SK-N-SH (cell line): ENCODE data around the gene BBC3. TPM values are rescaled to one million over a fixed set of nuclear protein-coding genes. Genes with fewer than 3 reads are reported as not detected.

Experiments used
- CTCF ChIA-PET: fragments of 300-600, 350-600 bp; formaldehyde crosslinking; extraction: SDS; loops from one replicate; lab custom pipeline; 2021; lab: Yijun Ruan, JAX
- POLR2A ChIA-PET: fragments of 350-600 bp; sonication (Branson Sonifier 250); formaldehyde crosslinking; extraction: SDS; loops from one replicate; lab custom pipeline; 2020; ENCODE audit warnings: antibody characterized with exemption, inconsistent platforms; lab: Yijun Ruan, JAX
- DNase-seq: peaks from one replicate; pipeline ENCODE4 v3.0.0; 2012
- H2AFZ ChIP-seq: fragments of 200-600 bp; sonication (generic); 2 replicates; pipeline ENCODE4 v1.8.1; 2016; ENCODE audit warnings: antibody characterized with exemption, mild to moderate bottlenecking, low read depth
- H3F3A ChIP-seq: fragments of 200-600 bp; sonication (generic); replicated peaks from 2 replicates; pipeline ENCODE3; 2016; ENCODE audit warnings: antibody characterized with exemption, mild to moderate bottlenecking; ENCODE audit not compliant: insufficient read depth
- H3K27ac ChIP-seq, 2 experiments: fragments of 200-500 bp in 1 of 2; fragments of 200-600 bp in 1 of 2; sonication (Bioruptor generic) in 1 of 2; sonication (generic), shearing (Covaris generic) in 1 of 2; 2 replicates each; pipeline versions ENCODE4 v1.5.1 to v1.6.1; 2014 to 2016; ENCODE audit warnings: low read depth in 2 of 2, inconsistent platforms in 1 of 2, low read length in 1 of 2, mild to moderate bottlenecking in 1 of 2, mixed read lengths in 1 of 2
- H3K27me3 ChIP-seq: fragments of 200-600 bp; sonication (generic), shearing (Covaris generic); 2 replicates; pipeline ENCODE4 v1.6.1; 2016; ENCODE audit warnings: mixed run types; ENCODE audit not compliant: insufficient read depth
- H3K36me3 ChIP-seq, 2 experiments: fragments of 200-500 bp in 1 of 2; fragments of 200-600 bp in 1 of 2; sonication (Bioruptor generic) in 1 of 2; sonication (generic) in 1 of 2; replicated peaks in 1 of 2; 2 replicates each; pipeline versions ENCODE3 to v1.5.1; 2014 to 2016; ENCODE audit warnings: low read length in 1 of 2, mild to moderate bottlenecking in 1 of 2; ENCODE audit not compliant: insufficient read depth in 2 of 2, control insufficient read depth in 1 of 2
- H3K4me1 ChIP-seq, 2 experiments: fragments of 200-500 bp in 1 of 2; fragments of 200-600 bp in 1 of 2; sonication (Bioruptor generic) in 1 of 2; sonication (generic), shearing (Covaris generic) in 1 of 2; 2 replicates each; pipeline versions ENCODE4 v1.5.1 to v1.6.1; 2014 to 2016; ENCODE audit warnings: low read depth in 1 of 2, low read length in 1 of 2, mixed run types in 1 of 2; ENCODE audit not compliant: insufficient read depth in 2 of 2, control insufficient read depth in 1 of 2
- H3K4me2 ChIP-seq: fragments of 200-600 bp; sonication (generic), shearing (Covaris generic); 2 replicates; pipeline ENCODE4 v1.6.1; 2017; ENCODE audit warnings: mixed run types
- H3K4me3 ChIP-seq, 2 experiments: fragments of 200-500 bp in 1 of 2; fragments of 200-600 bp in 1 of 2; sonication (Bioruptor generic) in 1 of 2; sonication (generic), shearing (Covaris generic) in 1 of 2; 2 replicates each; pipeline versions ENCODE4 v1.5.1 to v1.8.1; 2014 to 2016; ENCODE audit warnings: low read depth in 2 of 2, inconsistent platforms in 1 of 2, low read length in 1 of 2, mild to moderate bottlenecking in 1 of 2, mixed read lengths in 1 of 2, moderate library complexity in 1 of 2
- H3K79me2 ChIP-seq: fragments of 200-600 bp; sonication (generic); 2 replicates; pipeline ENCODE4 v1.8.1; 2017; ENCODE audit warnings: mild to moderate bottlenecking; ENCODE audit not compliant: insufficient read depth
- H3K9ac ChIP-seq: fragments of 200-600 bp; sonication (generic); 2 replicates; pipeline ENCODE4 v1.6.1; 2017; ENCODE audit warnings: mixed run types
- H3K9me2 ChIP-seq: fragments of 200-600 bp; sonication (generic); 2 replicates; pipeline ENCODE4 v1.6.1; 2017; ENCODE audit warnings: mixed run types
- H3K9me3 ChIP-seq: fragments of 200-600 bp; sonication (generic); 2 replicates; pipeline ENCODE4 v1.6.1; 2017; ENCODE audit warnings: mixed run types, mild to moderate bottlenecking, moderate library complexity
- H4K20me1 ChIP-seq: fragments of 200-600 bp; sonication (generic); 2 replicates; pipeline ENCODE4 v1.6.1; 2017; ENCODE audit warnings: mild to moderate bottlenecking, mixed run types; ENCODE audit not compliant: insufficient read depth
- FOXJ3 ChIP-seq: sonication (generic); formaldehyde crosslinking; IDR thresholded peaks from 2 replicates; pipeline ENCODE4 v1.5.1; 2020; ENCODE audit warnings: mild to moderate bottlenecking, missing genetic modification reagents
- GABPA ChIP-seq: IDR thresholded peaks from 2 replicates; pipeline ENCODE4 v1.4.0; 2012; ENCODE audit warnings: low read depth, mild to moderate bottlenecking
- GATA2 ChIP-seq: sonication (generic); formaldehyde crosslinking; IDR thresholded peaks from 2 replicates; pipeline ENCODE4 v1.5.0; 2020; ENCODE audit warnings: mild to moderate bottlenecking, missing genetic modification reagents
- MAX ChIP-seq: IDR thresholded peaks from 2 replicates; pipeline ENCODE4 v1.4.0; 2012; ENCODE audit warnings: low read depth
- MEF2A ChIP-seq: IDR thresholded peaks from 2 replicates; pipeline ENCODE4 v1.4.0; 2012; ENCODE audit warnings: low read depth, borderline replicate concordance
- POLR2AphosphoS5 ChIP-seq: IDR thresholded peaks from 2 replicates; pipeline ENCODE4 v1.6.1; 2012; ENCODE audit warnings: low read depth, low read length
- RAD21 ChIP-seq: IDR thresholded peaks from 2 replicates; pipeline ENCODE4 v1.6.1; 2012; ENCODE audit warnings: mild to moderate bottlenecking, low read length
- REST ChIP-seq: IDR thresholded peaks from 2 replicates; pipeline ENCODE4 v1.6.1; 2012; ENCODE audit warnings: mild to moderate bottlenecking, low read depth, low read length, moderate library complexity
- SMC3 ChIP-seq: IDR thresholded peaks from 2 replicates; pipeline ENCODE4 v1.6.1; 2012; ENCODE audit warnings: low read depth, low read length, improper control_type of control experiment
- TEAD4 ChIP-seq: IDR thresholded peaks from 2 replicates; pipeline ENCODE4 v1.4.0; 2012; ENCODE audit warnings: mild to moderate bottlenecking, borderline replicate concordance; ENCODE audit not compliant: insufficient read depth
- ZBTB33 ChIP-seq: IDR thresholded peaks from 2 replicates; pipeline ENCODE4 v1.4.0; 2012; ENCODE audit warnings: low read depth, borderline replicate concordance
- WGBS: methylation state at CpG from one replicate; pipeline ENCODE4 v1.1.6; 2017; ENCODE audit warnings: low lambda C conversion rate; 5-methylcytosine and 5-hydroxymethylcytosine counted together
- polyA plus RNA-seq, 3 experiments: library from polyadenylated mRNA; depleted of rRNA; stranded (reverse); fragments of >200 nt; gene quantifications; 2 replicates each; pipeline ENCODE4 v1.2.3, GENCODE V29; 2012

BBC3 gene
- polyA plus RNA-seq, 1 of the 3 experiments (the other 2 are of a cell fraction) = 14.5 TPM

GRCh38 chr19:47269596-47269995 lies 38.6 kb upstream of the BBC3 start:
- DNase-seq = no peak
- Histone ChIP-seq H3K4me1 (peaks cover 0 to 6% of the 10 kb centered on the region in 2 experiments; a peak in 1 of 4 replicates), H3K4me2 (no peak overlapping the region), H3K9ac (no peak overlapping the region), H3K4me3 (no peak overlapping the region), H4K20me1 (no peaks in the 10 kb centered on the region), H3K9me2 (no peaks in the 10 kb centered on the region), H3F3A (peaks cover 12% of the 10 kb centered on the region), H3K36me3 (peaks cover 14 to 23% of the 10 kb centered on the region in 2 experiments), H3K79me2 (no peaks in the 10 kb centered on the region), H3K27ac (no peak overlapping the region), H3K27me3 (no peaks in the 10 kb centered on the region), H3K9me3 (no peaks in the 10 kb centered on the region), H2AFZ (no peak overlapping the region)
- TF ChIP-seq REST = no peak
- TF ChIP-seq SMC3 = no peak
- TF ChIP-seq MAX = no peak
- no peak for TF ChIP-seq GATA2 (CRISPR knock-in tag)
- TF ChIP-seq RAD21 = no peak
- no peak for TF ChIP-seq MEF2A
- no peak for TF ChIP-seq POLR2AphosphoS5
- 97% methylated on average over 7 of the region's 7 CpGs for WGBS
- ChIA-PET CTCF (interaction anchor here (0.8 to 3.0 kb wide), 3 partner anchors 14 to 26 kb away, joined by 3 to 12 read pairs (median 4); no protein-coding TSS in a partner anchor), POLR2A (no interaction called here)

- H3K4me1 ChIP-seq = peaks cover 0 to 5% of the 10 kb centered on the region in 2 experiments; a peak in 1 of 4 replicates
- ChIA-PET CTCF (interaction anchor here (1.2 to 2.0 kb wide), 2 partner anchors 24 to 27 kb away, joined by 4 to 7 read pairs; no protein-coding TSS in a partner anchor), POLR2A (no interaction called here)
- no peak overlapping the region for H3K4me2 ChIP-seq
- 0 out of 2 replicates have a peak, but pooled peaks cover 2% of the 10 kb centered on the region for H3K79me2 ChIP-seq
- no peaks in the 10 kb centered on the region for H4K20me1 ChIP-seq
- no peak overlapping the region for H3K4me3 ChIP-seq
- DNase-seq = no peak
- H3F3A ChIP-seq = peaks cover 7% of the 10 kb centered on the region
- no peak overlapping the region for H2AFZ ChIP-seq
- no peak overlapping the region for H3K9ac ChIP-seq
- no peak overlapping the region for H3K27ac ChIP-seq
- no peaks in the 10 kb centered on the region for H3K9me2 ChIP-seq
- 79% methylated on average over 6 of the region's 6 CpGs for WGBS
- no peaks in the 10 kb centered on the region for H3K9me3 ChIP-seq
- peaks cover 20 to 31% of the 10 kb centered on the region in 2 experiments for H3K36me3 ChIP-seq
- TF ChIP-seq GABPA = no peak
- TF ChIP-seq TEAD4 = no peak
- TF ChIP-seq FOXJ3 (CRISPR knock-in tag) = no peak
- no peak for TF ChIP-seq ZBTB33
- no peaks in the 10 kb centered on the region for H3K27me3 ChIP-seq
Observed at GRCh38 chr19:47268028-47268427, 37.0 kb upstream of the BBC3 start.
